HFFc6 (cell line): ENCODE data around the gene ACTMAP. TPM values are rescaled to one million over a fixed set of nuclear protein-coding genes. Genes with fewer than 3 reads are reported as not detected.

Experiments used
- DNase-seq: peaks from one replicate; pipeline ENCODE4 v3.0.0-alpha.2; 2018
- H3K27ac Mint-ChIP-seq: 2 replicates; pipeline ENCODE4 v1.8.0; 2020; ENCODE audit warnings: mild to moderate bottlenecking, mixed read lengths
- H3K27me3 Mint-ChIP-seq: 2 replicates; pipeline ENCODE4 v1.8.0; 2021; ENCODE audit warnings: mild to moderate bottlenecking, moderate library complexity, mixed read lengths; ENCODE audit not compliant: insufficient read depth
- H3K36me3 Mint-ChIP-seq: 2 replicates; pipeline ENCODE4 v1.8.0; 2021; ENCODE audit warnings: low read depth, mixed read lengths
- H3K4me1 Mint-ChIP-seq: 2 replicates; pipeline ENCODE4 v1.8.0; 2020; ENCODE audit warnings: low read depth, mixed read lengths
- H3K4me3 Mint-ChIP-seq: 2 replicates; pipeline ENCODE4 v1.8.0; 2020; ENCODE audit warnings: mild to moderate bottlenecking, moderate library complexity, mixed read lengths
- H3K9me3 Mint-ChIP-seq: 2 replicates; pipeline ENCODE4 v1.8.0; 2020; ENCODE audit warnings: mild to moderate bottlenecking, mixed read lengths
- total RNA-seq, 6 experiments: library from RNA; stranded (reverse); fragmentation: NEBNext Ultra II Directional; extraction: Animal tissue kit (Norgen Biotek cat#: 25700); gene quantifications; 2 replicates in 1 of 6; 3 replicates in 5 of 6; pipeline ENCODE4 v1.2.3, GENCODE V29; 2021
- TF ChIP-seq, protein P1 (sequence below): fragments of 200-600 bp; sonication (generic); IDR thresholded peaks from 2 replicates; pipeline ENCODE4 v1.5.0; 2021; ENCODE audit warnings: antibody characterized with exemption, mild to moderate bottlenecking

The ACTMAP gene
- total RNA-seq, 6 experiments from 2014 or later, result 6.7 to 8.5 (median 7.5) TPM

DNA sequence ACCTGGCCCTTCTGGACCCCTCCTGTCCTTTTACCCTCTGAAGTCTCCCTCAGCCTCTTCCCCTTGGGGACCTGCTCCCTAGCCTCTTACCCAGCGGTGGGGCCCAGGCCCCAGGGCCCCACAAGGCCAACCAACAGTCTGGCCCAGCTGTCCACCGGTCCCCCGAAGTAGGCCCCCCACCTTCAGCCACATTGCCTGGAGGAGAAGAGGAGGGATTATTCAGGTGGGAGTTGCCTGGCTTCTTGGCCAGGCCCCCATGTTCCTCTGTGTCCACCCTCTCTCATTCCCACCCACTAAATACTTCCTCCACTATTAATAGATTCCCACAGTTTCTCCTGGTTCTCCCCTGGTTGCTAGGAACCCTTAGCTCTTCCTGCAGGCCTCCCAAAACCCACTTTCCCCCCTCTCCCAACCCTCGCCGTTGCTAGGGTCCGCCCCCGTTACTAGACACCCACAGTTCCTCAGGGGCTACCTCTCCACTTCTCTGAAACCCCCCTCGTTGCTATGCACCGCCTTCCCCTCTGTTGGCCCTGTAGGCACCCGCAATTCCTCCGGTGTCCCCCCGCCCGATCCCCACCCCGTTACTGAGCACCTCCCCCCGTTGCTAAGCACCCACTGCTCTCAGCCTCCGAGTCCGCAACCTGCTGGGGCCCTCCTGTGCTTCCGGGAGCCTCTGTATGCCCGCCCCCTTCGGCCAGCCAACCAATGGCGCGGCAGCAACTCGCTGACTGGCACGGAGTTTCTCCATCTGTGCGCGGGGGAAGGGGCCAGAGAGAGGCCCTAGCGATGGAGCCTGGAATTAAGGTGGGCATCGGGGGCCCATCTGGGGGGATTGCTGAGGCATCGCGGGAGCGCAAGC, 35.6 kb downstream of the ACTMAP start:
- Mint-ChIP-seq H3K27me3 (peaks cover 3% of the 10 kb centered on the region), H3K4me3 (peak overlapping the region; percentile 92), H3K4me1 (peaks cover 36% of the 10 kb centered on the region), H3K27ac (peak overlapping the region; percentile 100), H3K9me3 (no peaks in the 10 kb centered on the region), H3K36me3 (peaks cover 5% of the 10 kb centered on the region; the same call in 1 of the 2 replicates)
- DNase-seq, result peak; percentile 90
- TF ChIP-seq, protein P1, sequence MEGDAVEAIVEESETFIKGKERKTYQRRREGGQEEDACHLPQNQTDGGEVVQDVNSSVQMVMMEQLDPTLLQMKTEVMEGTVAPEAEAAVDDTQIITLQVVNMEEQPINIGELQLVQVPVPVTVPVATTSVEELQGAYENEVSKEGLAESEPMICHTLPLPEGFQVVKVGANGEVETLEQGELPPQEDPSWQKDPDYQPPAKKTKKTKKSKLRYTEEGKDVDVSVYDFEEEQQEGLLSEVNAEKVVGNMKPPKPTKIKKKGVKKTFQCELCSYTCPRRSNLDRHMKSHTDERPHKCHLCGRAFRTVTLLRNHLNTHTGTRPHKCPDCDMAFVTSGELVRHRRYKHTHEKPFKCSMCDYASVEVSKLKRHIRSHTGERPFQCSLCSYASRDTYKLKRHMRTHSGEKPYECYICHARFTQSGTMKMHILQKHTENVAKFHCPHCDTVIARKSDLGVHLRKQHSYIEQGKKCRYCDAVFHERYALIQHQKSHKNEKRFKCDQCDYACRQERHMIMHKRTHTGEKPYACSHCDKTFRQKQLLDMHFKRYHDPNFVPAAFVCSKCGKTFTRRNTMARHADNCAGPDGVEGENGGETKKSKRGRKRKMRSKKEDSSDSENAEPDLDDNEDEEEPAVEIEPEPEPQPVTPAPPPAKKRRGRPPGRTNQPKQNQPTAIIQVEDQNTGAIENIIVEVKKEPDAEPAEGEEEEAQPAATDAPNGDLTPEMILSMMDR, result no peak

DNA sequence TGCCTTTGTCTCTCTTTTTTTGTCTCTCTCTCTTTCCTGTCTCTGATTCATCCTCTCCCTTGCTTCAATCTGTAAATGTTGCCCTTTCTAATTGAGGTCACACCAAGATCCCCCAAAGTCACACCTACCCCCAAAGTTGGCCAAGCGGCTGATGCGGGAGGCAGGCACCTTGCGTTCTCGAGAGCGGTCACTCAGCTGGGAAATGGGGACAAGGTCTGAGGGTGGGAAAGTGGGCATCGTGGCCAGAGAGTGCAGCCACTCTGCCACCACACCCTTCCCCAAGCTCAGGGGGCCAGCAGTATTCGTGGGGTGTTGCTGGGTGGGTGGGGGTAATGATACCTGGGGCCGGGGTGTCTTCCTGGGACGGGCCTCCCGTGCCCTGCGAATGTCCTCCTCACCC, 36.3 kb downstream of the ACTMAP start:
- peaks cover 10% of the 10 kb centered on the region; the same call in 1 of the 2 replicates for H3K36me3 Mint-ChIP-seq
- no peak for DNase-seq
- TF ChIP-seq, protein P1, result no peak
- H3K27ac Mint-ChIP-seq, result peak overlapping the region; percentile 100
- peaks cover 5% of the 10 kb centered on the region for H3K27me3 Mint-ChIP-seq
- H3K4me1 Mint-ChIP-seq, result peaks cover 33% of the 10 kb centered on the region
- peak overlapping the region; percentile 92 for H3K4me3 Mint-ChIP-seq
- no peaks in the 10 kb centered on the region for H3K9me3 Mint-ChIP-seq

DNA sequence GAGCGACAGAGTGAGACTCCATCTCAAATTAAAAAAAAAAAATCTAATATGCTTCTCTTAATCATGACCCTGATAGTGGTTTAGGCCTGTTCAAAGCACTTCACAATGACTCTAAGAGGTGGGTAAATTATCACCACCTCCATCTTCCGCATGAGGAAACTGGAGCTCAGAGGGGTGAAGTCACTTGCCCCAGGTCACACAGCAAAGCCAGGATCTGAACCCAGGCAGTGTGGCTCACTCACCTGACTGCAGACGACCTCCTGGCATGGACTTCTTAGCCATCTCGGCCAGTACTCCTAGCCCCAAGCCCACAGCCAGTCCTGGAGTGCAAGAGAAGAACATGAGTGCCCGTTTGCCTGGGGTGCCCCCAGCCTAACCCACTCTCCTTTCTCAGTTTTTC, 40.5 kb downstream of the ACTMAP start:
- H3K9me3 Mint-ChIP-seq, result no peaks in the 10 kb centered on the region
- no peak for DNase-seq
- no peak overlapping the region for H3K4me3 Mint-ChIP-seq
- peaks cover 2% of the 10 kb centered on the region for H3K27me3 Mint-ChIP-seq
- H3K27ac Mint-ChIP-seq, result no peak overlapping the region
- TF ChIP-seq, protein P1, result no peak
- H3K4me1 Mint-ChIP-seq, result peaks cover 12% of the 10 kb centered on the region
- peaks cover 16% of the 10 kb centered on the region; the same call in 1 of the 2 replicates for H3K36me3 Mint-ChIP-seq

DNA sequence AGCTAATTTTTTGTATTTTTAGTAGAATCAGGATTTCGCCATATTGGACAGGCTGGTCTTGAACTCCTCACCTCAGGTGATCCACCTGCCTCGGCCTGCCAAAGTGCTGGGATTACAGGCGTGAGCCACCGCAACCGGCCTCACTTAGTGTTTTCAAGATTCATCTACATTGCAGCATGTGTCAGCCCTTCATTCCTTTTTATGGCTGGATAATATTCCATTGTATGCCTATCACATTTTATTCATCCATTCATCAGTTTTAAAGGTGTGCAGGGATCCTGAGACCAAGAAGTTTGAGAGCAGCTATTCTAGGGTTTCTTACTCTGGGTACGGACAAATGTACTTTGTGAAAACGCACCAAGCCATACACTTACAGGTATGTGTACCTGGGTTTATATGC, 42.7 kb downstream of the ACTMAP start:
- no peaks in the 10 kb centered on the region for H3K9me3 Mint-ChIP-seq
- DNase-seq, result no peak
- H3K4me1 Mint-ChIP-seq, result no peaks in the 10 kb centered on the region
- H3K36me3 Mint-ChIP-seq, result peaks cover 19% of the 10 kb centered on the region; the same call in 1 of the 2 replicates
- no peak overlapping the region for H3K27ac Mint-ChIP-seq
- peaks cover 2% of the 10 kb centered on the region for H3K27me3 Mint-ChIP-seq
- no peak overlapping the region for H3K4me3 Mint-ChIP-seq
- TF ChIP-seq, protein P1, result no peak

DNA sequence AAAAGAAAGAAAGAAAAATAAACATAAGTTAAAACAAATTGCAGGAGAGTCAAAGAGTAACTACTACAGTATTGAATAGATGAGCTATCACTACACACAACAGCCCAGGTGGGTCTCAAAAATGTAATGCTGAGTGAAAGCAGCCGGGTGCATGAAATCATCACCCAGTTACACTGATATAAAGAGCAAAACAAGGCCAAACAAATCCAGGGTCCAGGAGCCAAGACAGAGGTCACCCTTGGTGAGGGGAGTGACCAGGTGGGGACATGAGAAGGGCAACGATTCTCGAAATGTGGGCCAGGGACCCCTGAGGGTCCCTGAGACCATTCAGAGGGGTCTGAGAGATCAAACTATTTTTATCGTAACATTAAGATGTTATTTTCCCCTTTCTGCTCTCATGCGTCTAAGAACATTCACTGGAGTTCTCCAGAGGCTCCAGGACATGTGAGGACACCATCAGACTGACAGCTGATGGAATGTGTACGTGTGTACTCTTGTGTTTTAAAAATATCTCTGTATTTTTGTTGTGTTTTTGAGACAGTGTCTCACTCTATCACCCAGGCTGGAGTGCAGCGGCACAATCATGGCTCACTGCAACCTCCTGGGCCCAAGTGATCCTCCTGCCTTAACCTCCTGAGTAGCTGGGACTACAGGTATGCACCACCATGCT, 44.2 kb downstream of the ACTMAP start:
- H3K4me1 Mint-ChIP-seq, result no peaks in the 10 kb centered on the region
- TF ChIP-seq, protein P1, result no peak
- no peak overlapping the region for H3K4me3 Mint-ChIP-seq
- H3K36me3 Mint-ChIP-seq, result peaks cover 26% of the 10 kb centered on the region
- peaks cover 2% of the 10 kb centered on the region for H3K27me3 Mint-ChIP-seq
- H3K27ac Mint-ChIP-seq, result no peak overlapping the region
- DNase-seq, result no peak
- no peaks in the 10 kb centered on the region for H3K9me3 Mint-ChIP-seq
